ENCODE data around the gene CLSTN2.

DNA sequence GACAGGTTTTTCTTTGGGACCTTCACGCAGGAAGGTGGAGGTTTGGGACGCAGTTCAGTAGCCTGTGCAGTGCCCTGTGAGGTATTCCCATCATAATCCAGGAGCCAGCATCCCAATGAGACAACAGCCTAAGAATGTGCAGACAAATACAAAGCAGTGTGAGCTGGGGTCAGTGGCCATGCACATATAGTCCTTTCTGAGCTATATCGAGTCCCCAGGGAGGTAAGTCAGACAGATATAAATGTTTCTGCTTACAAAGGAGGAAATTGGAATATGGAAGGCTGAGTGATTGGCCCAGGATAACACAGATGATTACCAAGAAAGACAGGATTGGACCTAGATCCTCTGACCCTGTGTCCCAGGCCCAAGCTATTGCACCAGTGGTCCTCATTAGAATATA is 526.3 kb downstream of the CLSTN2 start:
- TF ChIP-seq FOXA1 (IDR thresholded peaks at IDR 0.05) (no peak), FOXK2 (IDR thresholded peaks at IDR 0.05) (no peak), SUZ12 (IDR thresholded peaks at IDR 0.05) (no peak), FOXM1 (IDR thresholded peaks at IDR 0.05; ENCODE audit: borderline replicate concordance) (no peak), LEF1 (IDR thresholded peaks at IDR 0.05; ENCODE audit: borderline replicate concordance) (no peak), L3MBTL2 (conservative IDR thresholded peaks at IDR 0.05) (no peak), SP1 (IDR thresholded peaks at IDR 0.05) (no peak)
- TF ChIP-seq, protein P1, sequence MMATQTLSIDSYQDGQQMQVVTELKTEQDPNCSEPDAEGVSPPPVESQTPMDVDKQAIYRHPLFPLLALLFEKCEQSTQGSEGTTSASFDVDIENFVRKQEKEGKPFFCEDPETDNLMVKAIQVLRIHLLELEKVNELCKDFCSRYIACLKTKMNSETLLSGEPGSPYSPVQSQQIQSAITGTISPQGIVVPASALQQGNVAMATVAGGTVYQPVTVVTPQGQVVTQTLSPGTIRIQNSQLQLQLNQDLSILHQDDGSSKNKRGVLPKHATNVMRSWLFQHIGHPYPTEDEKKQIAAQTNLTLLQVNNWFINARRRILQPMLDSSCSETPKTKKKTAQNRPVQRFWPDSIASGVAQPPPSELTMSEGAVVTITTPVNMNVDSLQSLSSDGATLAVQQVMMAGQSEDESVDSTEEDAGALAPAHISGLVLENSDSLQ (IDR thresholded peaks at IDR 0.05): no peak

Measured in HEK293T (cell line).